CMK (cell line): ENCODE results near the gene CTBP2.
A peak's percentile ranks its signal among the peaks of the same experiment; 100 is the strongest.

Experiments used
- DNase-seq: peaks from one replicate; pipeline ENCODE4 v3.0.0-alpha.2; 2010; ENCODE audit warnings: low read depth

Gene CTBP2

DNA sequence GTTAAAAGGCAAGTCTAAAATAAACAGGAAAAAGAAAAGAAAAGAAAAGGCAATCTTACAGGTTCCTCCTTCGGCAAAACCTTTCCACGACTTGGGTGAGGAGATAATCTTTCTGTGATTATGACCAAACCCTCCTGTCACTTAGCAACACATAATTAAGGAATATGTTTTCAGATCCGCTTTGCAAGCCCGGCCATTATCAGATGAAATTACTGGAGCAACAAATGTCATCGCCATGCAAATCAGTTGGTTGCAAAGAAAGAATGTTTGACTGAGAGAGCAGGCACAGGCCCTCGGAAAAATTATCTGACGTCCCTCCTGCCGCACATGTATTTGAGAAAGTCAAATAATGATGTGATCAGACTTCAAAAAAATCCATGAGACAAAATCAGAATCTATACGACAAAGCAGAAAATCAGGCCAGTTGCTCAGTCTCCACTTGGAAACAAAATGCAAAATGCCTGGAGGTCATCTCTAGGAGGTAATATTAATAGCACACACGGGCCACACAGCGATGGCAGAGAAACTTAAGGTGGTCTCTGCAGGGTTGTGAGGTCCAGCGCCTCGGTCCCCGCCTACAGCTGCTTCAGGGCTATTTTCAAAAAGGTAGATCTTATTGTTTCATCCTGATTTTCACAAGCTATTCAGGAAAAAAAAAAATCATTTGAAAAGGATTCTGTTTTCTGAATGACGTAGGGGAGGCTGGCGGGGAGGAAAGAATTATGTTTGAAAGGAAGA lies 135.7 kb downstream of the CTBP2 start:
- DNase-seq: no peak

DNA sequence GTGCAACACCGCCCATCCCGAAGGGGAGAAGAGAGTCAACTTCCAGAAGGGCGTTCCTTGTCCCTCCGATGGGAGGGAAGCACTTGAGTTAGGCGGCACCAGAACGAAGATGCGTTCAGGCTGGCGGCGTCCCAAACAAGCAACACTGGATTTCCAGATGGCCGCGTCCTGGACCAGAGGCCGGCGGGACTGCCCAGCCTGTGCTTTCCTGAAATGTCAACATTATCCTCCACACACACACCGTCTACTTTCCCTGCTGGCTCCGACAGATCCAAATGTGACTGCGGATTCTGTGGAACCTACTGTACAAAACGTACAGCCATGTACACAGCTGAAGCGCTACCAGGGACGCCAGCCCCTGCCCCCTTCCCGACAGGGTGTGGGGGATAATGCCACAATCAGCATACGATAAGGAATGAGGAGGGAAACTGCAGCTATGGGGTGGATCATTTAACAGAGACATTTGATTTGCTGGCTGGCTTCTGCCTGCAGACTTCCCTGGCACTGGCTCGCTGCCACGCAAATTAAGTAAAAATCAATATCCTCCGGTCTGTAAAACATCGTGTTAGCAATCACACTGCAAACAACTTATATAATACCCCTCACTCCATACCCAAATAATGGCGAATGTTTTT lies 136.4 kb downstream of the CTBP2 start:
- no peak for DNase-seq

DNA sequence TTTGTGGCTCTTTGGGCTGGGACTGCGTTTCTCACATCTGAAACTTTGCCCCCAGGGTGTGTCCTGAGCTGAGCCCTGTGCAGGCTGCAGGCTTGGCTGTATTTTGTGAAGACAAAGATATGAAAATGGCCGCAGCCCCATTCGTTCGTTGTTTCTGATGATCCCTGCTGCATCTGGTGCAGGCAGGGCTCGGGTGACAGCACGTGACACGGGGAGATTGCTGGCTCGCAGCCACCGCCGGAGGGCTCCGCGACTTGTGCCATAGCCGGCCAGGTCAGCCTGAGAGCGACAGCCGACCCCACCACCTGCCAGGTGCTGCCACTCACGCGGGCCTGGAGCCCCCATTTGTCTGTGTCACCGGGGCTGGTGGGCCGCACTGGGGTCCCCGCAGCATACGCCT lies 137.1 kb downstream of the CTBP2 start:
- DNase-seq: no peak

DNA sequence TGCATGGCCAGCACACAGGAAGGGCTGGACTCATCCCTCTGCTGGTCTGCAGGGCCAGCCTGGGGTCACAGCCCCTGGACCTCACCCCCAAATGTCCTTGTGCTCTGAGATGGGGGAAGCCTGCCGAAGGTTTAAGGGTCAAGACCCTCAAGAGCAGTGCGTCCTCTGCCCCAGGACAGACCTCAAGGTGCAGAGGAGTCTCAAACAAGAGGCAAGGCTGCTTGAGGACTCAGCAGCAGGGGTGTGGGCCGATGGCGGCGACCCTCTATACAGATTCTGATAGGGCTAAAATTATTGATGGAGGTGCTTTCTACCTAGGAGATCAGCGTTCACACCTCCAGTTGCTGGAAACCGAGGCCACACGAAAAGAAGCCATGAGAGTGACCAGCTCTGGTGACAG lies 137.7 kb downstream of the CTBP2 start:
- DNase-seq: no peak

DNA sequence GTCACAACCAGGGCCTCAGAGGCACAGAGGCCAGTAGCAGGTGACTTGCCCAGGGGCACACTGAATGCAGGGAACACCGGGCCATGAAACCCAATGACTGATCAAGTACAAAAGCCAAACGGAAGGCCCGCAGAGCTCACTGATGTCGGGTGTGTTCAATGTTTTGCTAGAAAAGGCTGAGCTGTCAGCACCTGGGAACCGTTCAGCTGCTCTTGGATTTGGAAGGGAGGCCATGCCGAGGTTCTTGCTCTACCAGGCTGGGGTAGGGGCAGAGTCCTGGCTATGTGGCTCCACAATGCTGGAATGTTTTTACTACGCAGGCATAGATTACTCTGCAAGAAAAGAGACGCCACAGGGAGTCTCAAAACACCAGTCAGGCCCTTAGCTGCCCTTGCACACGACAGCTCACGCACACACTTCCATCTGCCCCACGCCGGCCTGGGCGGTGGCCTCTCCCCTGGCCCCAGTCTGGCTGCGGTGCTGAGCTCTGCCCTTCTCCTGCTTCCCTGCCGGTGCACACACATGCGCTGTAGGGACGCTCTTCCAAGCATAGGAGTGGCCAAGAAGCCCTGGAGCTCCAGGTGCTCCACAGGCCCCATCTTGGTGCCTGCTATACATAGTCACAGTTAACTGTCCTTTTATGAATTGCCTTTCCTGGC lies 138.5 kb downstream of the CTBP2 start:
- DNase-seq: no peak

DNA sequence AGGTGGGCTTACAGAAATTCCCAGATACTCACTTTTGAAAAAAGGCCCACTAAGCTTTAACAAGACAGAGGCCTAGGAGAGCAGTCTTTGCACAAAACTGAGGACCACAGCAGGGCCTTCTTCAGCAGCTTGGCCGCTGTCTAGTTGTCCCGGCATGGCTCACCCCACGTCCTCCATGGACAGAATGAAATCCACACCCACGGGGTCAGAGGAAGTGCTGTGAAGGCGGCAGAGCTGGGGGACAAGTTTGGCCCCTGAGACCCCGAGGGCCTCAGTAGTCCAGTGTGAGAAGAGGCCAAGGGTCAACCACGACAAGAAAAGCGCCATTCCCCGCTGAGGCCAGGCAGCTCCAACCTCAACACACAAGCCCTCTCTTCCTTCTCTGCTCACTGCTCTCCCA lies 139.5 kb downstream of the CTBP2 start:
- no peak for DNase-seq

DNA sequence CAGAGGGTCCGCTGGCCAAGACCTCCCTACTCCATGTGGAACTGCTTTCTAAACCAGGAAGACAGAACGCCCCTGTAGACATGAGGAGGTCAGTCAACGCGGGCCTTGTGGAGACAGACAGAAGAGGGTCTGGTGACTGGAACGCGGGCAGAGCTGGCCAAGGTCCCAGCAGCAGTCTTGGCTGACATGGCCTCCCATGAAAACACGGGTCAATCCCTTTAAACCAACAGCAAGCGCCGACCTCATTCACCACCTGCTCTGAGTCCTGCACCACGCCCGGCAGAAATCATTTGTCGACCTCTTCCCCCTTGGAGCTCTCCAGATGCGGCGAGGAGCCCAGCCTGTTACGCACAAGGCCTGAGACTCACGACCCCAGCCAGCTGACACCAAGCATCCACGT lies 140.0 kb downstream of the CTBP2 start:
- no peak for DNase-seq

DNA sequence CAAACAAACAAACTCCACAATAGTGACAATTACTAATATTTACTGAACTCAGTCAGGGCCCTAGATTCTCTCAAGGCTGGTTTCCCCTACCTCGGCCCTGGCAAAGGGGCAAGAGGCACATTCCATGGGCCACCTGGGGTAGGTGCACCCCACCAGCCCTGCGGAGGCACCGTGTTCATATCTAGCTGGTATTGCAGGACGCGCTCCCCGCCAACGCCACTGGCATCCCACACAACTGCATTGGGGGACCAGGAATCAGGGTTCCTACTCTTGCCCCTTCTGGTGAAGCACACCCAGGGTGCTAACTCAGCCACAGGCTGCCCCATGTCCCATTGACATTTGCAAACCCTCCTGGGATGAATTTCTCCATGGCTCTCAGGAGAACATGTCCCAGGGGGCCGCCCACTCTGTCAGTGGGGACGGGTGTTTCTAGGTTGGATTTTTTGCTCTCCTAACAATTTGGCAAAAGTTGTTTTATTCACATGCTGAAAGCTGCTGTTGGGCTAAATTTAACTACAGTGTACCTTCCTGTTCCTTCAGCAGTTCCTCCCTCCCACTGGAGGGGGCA lies 141.7 kb downstream of the CTBP2 start:
- no peak for DNase-seq

DNA sequence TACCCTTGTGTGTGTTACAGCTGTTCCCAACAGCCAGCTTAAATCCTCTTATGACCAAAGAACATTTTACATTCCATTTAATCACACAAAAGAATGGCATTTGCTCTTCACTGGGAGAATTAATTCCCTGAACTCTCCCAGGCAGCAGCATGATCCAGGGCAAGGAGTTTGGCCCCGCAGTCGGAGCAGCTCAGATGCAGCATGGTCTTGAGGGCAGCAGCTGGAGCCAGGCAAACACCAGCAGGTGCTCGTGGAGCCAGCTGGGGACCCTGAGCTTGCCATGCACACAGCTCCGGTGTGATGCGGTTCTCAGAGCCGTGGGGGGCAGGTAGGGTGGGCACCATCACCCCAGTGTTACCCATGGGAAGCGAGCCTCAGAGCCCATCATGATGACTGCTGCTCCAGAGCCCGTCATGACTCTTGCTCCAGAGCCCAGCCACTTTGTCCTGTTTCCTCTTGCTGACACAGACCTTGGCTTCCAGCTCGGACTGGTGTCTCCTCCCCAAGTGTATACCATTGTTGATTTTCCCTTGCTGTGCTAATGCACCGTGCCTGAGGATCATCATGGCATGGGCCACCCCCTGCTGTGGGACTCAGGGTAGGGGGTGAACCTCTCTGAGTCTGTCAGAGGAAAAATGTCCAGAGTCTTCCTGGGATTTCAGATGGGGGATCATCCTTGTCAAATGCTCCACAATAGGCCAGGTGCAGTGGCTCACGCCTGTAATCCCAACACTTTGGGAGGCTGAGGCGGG lies 142.6 kb downstream of the CTBP2 start:
- no peak for DNase-seq

DNA sequence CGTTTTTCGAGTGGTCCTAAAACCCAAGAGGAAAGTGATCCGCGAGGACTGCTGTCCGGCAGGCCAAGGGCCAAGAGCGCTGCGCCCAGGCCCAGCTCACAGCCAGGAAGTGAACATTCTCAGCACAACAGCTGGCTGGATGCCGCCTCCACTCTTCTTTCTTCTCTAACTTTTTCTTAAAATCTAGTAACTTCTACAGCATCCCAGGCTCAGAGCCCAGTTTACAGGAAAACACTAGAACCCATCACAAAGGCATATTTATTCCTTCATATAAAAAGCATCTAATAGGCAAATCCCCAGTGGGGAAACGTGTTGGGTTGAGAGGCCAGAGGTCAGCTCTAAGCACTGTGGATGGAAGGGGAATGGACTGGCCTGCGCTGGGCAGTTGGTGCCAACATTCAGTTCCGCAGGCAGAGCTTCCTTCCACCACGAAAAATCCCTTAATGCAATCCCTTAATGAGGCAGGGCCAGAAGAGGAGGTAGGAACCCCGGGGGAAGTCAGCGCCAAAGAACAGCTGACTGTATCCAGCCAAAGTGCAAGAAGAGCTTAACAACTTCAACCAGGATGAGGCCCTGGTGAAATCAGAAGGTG lies 143.7 kb downstream of the CTBP2 start:
- no peak for DNase-seq

DNA sequence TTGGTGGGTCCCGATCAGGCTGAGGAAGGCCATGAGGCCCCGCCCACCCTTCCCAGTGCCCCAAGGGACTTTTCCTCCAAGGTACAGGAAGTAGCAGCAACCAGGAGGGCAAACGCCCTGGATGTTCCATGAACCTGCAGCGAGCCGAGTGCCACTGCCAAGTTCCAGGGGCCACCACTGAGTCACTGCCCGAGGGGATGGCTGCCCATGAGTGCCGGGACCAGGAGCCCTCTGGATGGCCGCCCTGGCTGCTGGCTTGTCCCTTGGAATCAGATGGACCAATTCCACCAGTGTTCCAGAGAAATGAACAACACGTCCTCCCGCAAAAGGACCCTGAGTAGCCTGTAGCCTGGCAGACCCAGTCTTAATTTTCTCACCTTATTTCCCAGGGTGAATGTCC lies 144.2 kb downstream of the CTBP2 start:
- no peak for DNase-seq

DNA sequence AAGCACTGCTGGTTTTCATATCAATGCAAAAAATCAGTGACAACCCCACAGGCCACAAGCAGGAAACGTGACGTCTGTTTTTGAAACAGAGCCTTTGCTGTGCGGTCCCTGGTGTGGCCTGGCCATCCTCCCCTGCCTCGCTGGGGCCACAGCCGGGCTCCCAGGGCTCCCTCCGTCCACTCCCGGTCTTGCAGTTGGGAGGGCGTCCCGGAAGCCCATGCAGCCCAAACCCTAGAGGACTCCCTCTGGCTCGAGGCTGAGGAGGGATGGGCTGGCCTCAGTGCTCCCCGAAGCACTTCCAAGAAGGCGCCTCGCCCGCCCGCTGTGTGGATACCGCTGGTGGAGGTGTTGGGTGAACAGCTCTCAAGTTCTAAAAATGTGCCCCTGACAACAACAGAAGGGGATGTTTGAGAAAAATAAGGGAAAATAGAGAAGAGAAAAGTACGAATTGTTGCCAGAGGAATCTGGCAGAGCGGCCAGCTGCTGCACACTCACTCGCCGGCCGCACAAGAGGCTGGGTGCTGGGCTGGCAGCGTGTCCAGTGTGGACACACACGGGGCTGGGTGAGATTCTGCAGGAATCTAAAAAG lies 144.9 kb downstream of the CTBP2 start:
- DNase-seq: peak; percentile 5

DNA sequence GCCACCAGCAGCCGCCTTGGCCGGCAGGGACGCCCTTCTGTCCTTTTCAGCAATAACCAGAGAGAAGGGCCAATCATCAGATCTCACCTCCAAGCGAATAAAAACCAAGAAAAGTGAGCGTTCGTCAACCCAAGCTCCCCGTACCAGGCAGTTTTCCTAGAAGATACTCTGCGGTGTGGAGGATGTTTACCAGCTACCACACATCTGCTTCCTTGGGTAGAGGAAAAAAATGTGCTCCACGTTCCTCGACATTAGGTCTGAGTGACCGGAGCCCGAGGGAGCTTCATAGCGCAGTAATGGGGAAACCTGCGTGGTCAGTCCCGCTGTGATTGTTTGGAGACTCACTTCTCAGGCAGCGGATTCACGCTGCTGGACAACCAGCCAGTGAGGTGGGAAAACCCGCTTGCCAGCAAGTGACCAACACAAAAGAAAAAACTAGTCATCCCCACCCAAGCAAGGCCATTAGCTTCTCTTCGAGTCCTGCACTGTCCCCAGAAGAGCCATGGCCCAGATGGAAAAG lies 145.5 kb downstream of the CTBP2 start:
- DNase-seq: no peak

DNA sequence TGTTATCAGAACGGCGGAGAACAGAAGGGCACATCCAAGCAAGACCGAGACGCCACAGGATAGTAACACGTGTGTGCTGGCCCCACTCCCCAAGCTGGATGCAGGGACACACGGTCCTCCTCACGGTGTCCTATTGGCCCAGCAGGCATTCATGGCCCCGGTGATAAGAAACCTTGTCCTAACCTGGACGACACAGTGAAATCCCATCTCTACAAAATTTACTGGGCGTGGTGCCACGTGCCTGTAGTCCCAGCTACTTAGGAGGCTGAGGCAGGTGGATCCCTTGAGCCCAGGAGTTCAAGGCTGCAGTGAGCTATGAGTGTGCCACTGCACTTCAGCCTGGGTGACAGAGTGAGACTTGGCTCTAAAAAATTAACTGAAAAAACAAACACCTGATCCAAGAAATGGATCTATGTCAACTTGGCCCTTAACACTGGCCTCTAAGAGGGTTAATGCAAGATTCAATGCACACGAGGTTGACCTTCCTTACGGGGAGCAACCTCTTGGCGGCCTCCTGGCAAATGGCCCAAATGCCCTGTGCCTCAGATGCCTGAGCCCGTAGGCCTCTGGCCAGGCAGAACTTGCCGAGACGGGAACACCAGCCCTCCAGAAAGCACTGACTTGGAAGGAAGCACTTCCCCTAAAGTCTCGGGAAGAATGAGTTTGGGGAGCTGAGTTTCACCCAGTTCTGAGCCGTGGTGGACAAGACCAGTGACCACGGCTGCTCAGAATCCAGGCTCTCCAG lies 146.1 kb downstream of the CTBP2 start:
- DNase-seq: no peak

DNA sequence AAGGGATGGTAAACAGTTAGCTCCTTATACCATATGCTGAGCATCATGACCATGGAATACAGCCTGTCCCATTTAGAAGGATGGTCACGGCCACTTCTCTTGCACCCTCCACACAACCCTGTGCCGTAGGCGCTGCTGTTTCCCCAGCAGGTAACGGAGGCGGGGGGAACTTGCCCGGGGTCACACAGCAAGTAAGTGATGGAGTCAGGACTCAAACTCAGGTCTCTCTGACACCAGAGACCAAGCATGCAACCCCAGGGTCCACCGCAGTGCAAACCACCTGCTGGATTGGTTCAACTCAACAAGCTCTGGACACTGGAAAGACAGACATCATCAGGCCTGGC lies 146.9 kb downstream of the CTBP2 start:
- DNase-seq: no peak

DNA sequence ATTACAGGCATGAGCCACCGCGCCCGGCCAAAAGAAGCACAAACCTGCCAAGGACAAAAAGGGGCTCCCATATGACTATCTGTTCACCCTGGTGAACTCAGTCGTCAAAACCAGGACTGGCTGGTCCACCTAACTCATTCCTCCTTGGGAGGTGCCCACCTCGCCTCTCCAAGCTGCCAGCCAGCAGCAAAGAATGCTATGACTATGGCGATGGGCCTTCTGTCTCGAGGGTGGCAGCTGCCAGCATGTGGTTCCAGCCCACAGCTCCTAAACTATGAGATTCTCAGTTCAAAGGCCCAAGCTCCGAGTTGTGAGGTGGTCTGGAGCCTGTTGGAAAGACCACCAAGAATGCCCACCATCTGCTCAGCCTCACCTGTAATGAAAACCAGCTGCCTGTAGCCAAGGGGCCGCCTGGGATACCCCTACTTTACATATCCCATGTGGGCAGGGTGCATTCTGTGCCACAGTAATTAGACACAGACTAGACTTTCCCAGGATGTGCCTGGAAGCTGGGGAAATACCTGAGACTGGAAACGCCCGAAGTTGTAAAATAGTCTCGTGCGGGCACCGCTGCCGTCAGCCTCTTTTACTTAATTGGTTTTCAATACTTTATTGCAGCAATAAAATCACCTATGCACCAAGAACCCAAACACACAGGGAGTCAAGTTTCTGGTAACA lies 147.4 kb downstream of the CTBP2 start:
- no peak for DNase-seq

DNA sequence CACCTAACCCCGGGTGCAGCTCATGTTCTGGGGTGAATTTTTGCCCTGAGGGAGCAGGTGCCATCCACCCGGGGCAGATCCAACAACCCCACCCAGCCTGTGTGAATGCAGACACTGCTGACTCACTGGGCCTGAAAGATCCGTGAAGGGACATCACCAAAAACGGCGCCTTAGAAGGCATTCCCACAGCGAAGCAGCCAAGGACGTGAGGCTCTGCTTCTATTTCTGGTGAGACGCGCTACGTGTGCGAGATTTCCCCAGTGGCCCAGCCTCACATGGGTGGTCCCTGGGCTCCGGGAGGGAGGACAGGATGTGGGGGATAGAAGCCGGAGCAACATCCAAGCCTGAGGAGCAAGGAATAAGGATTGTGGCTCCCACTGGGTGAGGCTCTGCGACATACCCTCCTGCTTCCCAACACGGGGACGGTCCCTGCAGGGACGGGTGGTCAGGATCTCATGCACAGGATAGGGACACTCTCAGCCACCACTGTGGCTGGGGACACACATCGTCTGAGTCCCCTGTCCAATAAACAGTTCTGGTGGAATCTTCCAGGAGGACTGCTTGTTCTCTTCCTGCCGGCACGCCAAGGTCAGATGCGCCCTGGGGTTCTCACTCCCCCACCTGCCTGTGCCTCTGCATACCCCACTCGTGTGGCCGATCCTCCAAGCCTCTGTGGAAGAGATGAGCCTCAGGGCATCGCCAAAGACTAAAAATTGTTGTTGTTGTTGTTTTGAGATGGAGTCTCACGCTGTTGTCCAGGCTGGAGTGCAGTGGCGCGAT lies 148.2 kb downstream of the CTBP2 start:
- DNase-seq: no peak

DNA sequence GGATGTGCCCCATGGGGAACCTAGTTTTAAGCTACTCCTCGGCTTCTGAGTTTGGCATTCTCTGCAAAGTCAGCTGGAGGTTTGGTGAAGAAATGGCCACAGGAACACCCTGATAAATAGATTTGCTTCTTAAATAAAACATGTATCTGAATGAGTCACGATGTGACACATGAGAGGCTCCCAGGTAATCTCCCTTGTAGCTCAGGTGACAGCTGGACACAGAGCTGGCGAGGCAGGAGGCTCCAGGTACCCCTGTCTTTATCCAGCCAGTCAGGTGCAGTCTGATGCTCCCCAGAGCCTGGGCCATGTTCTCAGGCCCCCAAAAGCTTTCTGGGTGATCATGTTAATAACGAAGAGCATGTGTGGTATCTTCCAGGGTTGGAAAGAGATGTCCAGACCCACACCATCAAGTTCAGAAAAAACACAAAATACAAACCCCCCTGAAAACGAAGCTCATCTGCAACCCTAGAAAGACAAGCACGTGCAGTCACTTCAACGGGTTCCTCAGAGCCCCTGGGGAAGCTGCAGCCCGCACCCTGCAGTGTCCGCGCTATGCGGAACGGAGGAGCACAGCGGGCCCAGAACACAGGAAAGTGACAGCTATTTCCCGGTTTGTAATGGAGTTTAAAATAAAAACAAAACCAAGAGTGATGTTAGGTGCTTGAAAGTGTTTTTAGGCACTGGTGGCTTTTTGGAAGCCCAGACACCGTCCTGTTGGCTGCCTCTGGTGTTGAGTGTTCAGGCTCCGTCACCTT lies 149.0 kb downstream of the CTBP2 start:
- DNase-seq: no peak

DNA sequence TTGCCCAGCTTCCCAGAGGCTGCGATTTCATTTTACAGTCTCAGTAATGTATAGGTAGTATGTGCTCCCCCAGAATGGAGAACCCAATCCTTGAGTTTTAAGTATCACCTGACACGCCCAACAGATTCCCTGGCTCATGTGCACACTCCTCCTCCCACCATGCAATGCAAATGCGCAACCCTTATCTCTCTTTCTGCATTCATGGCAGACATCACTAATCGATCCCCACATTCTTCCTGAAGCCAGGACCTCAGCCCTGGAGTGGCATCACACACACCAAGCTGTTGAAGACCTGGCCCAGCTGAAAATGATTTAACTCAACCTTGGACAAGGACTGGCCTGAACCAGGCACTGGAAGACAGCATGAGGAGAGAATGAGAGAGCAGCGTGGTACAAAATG lies 150.0 kb downstream of the CTBP2 start:
- DNase-seq: no peak
